Fibroblast of mammary gland (primary cell): ENCODE measurements around the gene FAM107A.

Experiments used
- DNase-seq: peaks from one replicate; pipeline ENCODE4 v3.0.0-alpha.2; 2010; ENCODE audit warnings: low read depth
- H3K4me3 ChIP-seq: 2 replicates; pipeline ENCODE4 v1.5.1; 2011; ENCODE audit warnings: low read depth, mild to moderate bottlenecking, low read length, moderate library complexity; ENCODE audit not compliant: control insufficient read depth
- CTCF ChIP-seq: conservative IDR thresholded peaks from 2 replicates; pipeline ENCODE4 v1.5.1; 2011; ENCODE audit warnings: low read depth, low read length, inconsistent platforms; ENCODE audit not compliant: control insufficient read depth, insufficient read depth

FAM107A gene

GRCh38 chr3:58556761-58557221 lies 20.4 kb downstream of the FAM107A start:
- DNase-seq: no peak
- no peak overlapping the region for H3K4me3 ChIP-seq
- no peak for TF ChIP-seq CTCF

GRCh38 chr3:58556001-58556400 lies 21.2 kb downstream of the FAM107A start:
- DNase-seq: no peak
- no peak overlapping the region for H3K4me3 ChIP-seq
- no peak for TF ChIP-seq CTCF

GRCh38 chr3:58555203-58555602 lies 22.0 kb downstream of the FAM107A start:
- no peak for DNase-seq
- TF ChIP-seq CTCF: no peak
- H3K4me3 ChIP-seq: no peak overlapping the region

GRCh38 chr3:58553003-58553402 lies 24.2 kb downstream of the FAM107A start:
- DNase-seq: no peak
- no peak overlapping the region for H3K4me3 ChIP-seq
- TF ChIP-seq CTCF: no peak

GRCh38 chr3:58551636-58552180 lies 25.5 kb downstream of the FAM107A start:
- H3K4me3 ChIP-seq: no peak overlapping the region
- no peak for DNase-seq
- no peak for TF ChIP-seq CTCF

- no peak for TF ChIP-seq CTCF
- peak; percentile 53 for DNase-seq
- no peak overlapping the region for H3K4me3 ChIP-seq
These were observed 32.6 kb downstream of the FAM107A start for GRCh38 chr3:58544541-58544940.

- no peak for TF ChIP-seq CTCF
- H3K4me3 ChIP-seq: no peak overlapping the region
- DNase-seq: no peak
These were observed 36.9 kb downstream of the FAM107A start for GRCh38 chr3:58540176-58540858.
